Measurements from ENCODE around the gene MRTFA. TPM values are rescaled to one million over a fixed set of nuclear protein-coding genes. Genes with fewer than 3 reads are reported as not detected.
"Not testable (repeated sequence)": the region's sequence is repeated elsewhere in the genome, so short reads cannot be mapped to it uniquely, and the experiment has no call there.

The MRTFA gene
- total RNA-seq, 6 donors from 2014 or later, result 47.9 to 178 (median 61.3) TPM

GRCh38 chr22:40633036-40633435 lies 3.5 kb downstream of the MRTFA start:
- Histone ChIP-seq H3K4me1 (peaks cover 32 to 63% (median 37%) of the 10 kb centered on the region in 4 donors), H3K9me3 (no peaks in the 10 kb centered on the region), H3K36me3 (no peaks in the 10 kb centered on the region), H3K27me3 (no peaks in the 10 kb centered on the region), H3K27ac (no peak overlapping the region), H3K4me3 (no peak overlapping the region)
- 93 to 95% methylated on average over 3 of the region's 3 CpGs for WGBS, 2 donors
- ATAC-seq (ENCODE audit: low FRiP score in 2 of 2) (no peak), DNase-seq (no peak)
- TF ChIP-seq, protein P1, sequence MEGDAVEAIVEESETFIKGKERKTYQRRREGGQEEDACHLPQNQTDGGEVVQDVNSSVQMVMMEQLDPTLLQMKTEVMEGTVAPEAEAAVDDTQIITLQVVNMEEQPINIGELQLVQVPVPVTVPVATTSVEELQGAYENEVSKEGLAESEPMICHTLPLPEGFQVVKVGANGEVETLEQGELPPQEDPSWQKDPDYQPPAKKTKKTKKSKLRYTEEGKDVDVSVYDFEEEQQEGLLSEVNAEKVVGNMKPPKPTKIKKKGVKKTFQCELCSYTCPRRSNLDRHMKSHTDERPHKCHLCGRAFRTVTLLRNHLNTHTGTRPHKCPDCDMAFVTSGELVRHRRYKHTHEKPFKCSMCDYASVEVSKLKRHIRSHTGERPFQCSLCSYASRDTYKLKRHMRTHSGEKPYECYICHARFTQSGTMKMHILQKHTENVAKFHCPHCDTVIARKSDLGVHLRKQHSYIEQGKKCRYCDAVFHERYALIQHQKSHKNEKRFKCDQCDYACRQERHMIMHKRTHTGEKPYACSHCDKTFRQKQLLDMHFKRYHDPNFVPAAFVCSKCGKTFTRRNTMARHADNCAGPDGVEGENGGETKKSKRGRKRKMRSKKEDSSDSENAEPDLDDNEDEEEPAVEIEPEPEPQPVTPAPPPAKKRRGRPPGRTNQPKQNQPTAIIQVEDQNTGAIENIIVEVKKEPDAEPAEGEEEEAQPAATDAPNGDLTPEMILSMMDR (IDR thresholded peaks at IDR 0.05), result no peak
- no peak for TF ChIP-seq POLR2A (IDR thresholded peaks at IDR 0.05)
- no peak for TF ChIP-seq EP300 (IDR thresholded peaks at IDR 0.05)
- no peak for TF ChIP-seq POLR2AphosphoS5 (IDR thresholded peaks at IDR 0.05)

DNA sequence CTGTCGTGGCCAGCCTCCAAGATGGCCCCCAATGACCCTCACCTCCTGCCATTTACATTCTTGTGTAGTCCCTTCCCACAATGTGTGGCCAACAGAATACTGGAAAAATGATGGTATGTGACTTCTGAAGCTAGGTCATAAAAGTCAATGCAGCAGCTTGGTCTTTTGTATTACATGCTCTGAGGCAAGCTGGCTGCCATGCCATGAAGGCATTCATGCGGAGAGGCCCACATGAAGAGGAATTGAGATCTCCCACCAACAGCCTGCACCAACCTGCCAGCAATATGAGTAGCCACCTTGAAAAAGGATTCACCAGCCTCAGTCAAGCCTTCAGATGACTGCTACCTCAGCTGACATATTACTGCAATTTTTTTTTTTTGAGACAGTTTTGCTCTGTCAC lies 4.6 kb downstream of the MRTFA start:
- WGBS, 2 donors, result 95 to 100% methylated on average over 2 of the region's 2 CpGs
- Histone ChIP-seq H3K9me3 (no peaks in the 10 kb centered on the region), H3K36me3 (no peaks in the 10 kb centered on the region), H3K27me3 (no peaks in the 10 kb centered on the region), H3K4me3 (no peak overlapping the region), H3K4me1 (peaks cover 24 to 56% (median 39%) of the 10 kb centered on the region in 4 donors), H3K27ac (no peak overlapping the region)
- ATAC-seq (ENCODE audit: low FRiP score in 2 of 2) (no peak), DNase-seq (no peak)
- TF ChIP-seq, protein P1 (IDR thresholded peaks at IDR 0.05), result no peak
- TF ChIP-seq POLR2AphosphoS5 (IDR thresholded peaks at IDR 0.05), result no peak
- no peak for TF ChIP-seq POLR2A (IDR thresholded peaks at IDR 0.05)
- TF ChIP-seq EP300 (IDR thresholded peaks at IDR 0.05), result no peak

DNA sequence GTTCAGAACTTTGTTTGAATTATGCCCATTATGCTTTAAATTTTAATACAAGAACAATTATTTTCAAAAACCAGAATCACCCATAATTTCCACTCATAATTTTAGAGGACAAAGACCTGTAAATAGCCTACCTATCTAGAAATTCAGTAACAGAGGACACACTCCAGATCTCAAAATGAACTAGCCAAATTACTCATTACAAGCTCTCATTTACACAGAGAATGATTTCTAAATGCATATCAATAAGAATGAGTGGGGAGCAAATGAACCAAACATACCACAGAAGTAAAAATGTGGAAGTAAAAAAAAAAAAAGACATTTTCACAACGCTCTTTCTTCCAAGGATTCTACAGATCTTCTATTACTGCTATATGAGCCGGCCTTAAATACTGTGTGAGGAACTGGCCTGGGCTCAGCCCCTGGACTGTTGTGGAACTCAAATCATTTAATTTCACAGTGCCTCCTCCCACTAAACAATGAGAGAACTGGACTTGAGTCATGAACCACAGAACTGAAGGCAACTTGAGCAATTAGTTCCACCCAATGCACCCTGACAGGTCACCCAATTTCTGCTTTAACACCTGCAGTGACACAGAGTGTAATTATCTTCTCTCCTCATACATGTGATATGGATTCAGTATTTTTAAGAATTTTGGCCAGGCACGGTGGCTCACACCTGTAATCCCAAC lies 8.0 kb downstream of the MRTFA start:
- ATAC-seq (ENCODE audit: low FRiP score in 2 of 2) (peak in 1 of 2 donors; percentile 80), DNase-seq (no peak)
- Histone ChIP-seq H3K9me3 (no peaks in the 10 kb centered on the region), H3K36me3 (no peaks in the 10 kb centered on the region), H3K27me3 (no peaks in the 10 kb centered on the region), H3K4me1 (peaks cover 12 to 37% (median 21%) of the 10 kb centered on the region in 4 donors), H3K27ac (no peak overlapping the region), H3K4me3 (no peak overlapping the region)
- TF ChIP-seq POLR2A (IDR thresholded peaks at IDR 0.05), result no peak
- TF ChIP-seq POLR2AphosphoS5 (IDR thresholded peaks at IDR 0.05), result no peak
- WGBS, 2 donors, result 82 to 86% methylated on average over 3 of the region's 3 CpGs

- DNase-seq (no peak), ATAC-seq (ENCODE audit: low FRiP score in 2 of 2) (no peak)
- H3K9me3 ChIP-seq, result no peaks in the 10 kb centered on the region
- peaks cover 12 to 32% (median 21%) of the 10 kb centered on the region in 4 donors for H3K4me1 ChIP-seq
- no peaks in the 10 kb centered on the region for H3K27me3 ChIP-seq
- TF ChIP-seq POLR2A (IDR thresholded peaks at IDR 0.05) (no peak), EP300 (IDR thresholded peaks at IDR 0.05) (no peak), POLR2AphosphoS5 (IDR thresholded peaks at IDR 0.05) (no peak)
- TF ChIP-seq, protein P1 (IDR thresholded peaks at IDR 0.05), result no peak
- WGBS, 2 donors, result 81 to 85% methylated on average over 5 of the region's 5 CpGs
- no peak overlapping the region for H3K27ac ChIP-seq
- H3K4me3 ChIP-seq, result no peak overlapping the region
- no peaks in the 10 kb centered on the region for H3K36me3 ChIP-seq
These were observed 8.9 kb downstream of the MRTFA start for GRCh38 chr22:40627612-40628011.

- WGBS, 2 donors, result 78 to 90% methylated on average over 2 of the region's 2 CpGs
These were observed 9.7 kb downstream of the MRTFA start for GRCh38 chr22:40626851-40627250.

GRCh38 chr22:40625794-40626193 lies 10.7 kb downstream of the MRTFA start:
- peaks cover 4 to 24% (median 17%) of the 10 kb centered on the region in 4 donors for H3K4me1 ChIP-seq
- H3K4me3 ChIP-seq; H3K27me3 ChIP-seq; H3K27ac ChIP-seq; H3K9me3 ChIP-seq; H3K36me3 ChIP-seq; DNase-seq; ATAC-seq (ENCODE audit: low FRiP score in 2 of 2): not testable (repeated sequence)
- 95 to 98% methylated on average over 3 of the region's 3 CpGs for WGBS, 2 donors

More at GRCh38 chr22:40626851-40627250, 9.7 kb downstream of the MRTFA start:
- no peak for DNase-seq
- no peaks in the 10 kb centered on the region for H3K27me3 ChIP-seq
- no peaks in the 10 kb centered on the region for H3K9me3 ChIP-seq
- no peak for ATAC-seq (ENCODE audit: low FRiP score in 2 of 2)
- TF ChIP-seq, protein P1 (IDR thresholded peaks at IDR 0.05), result no peak
- TF ChIP-seq EP300 (IDR thresholded peaks at IDR 0.05) (no peak), POLR2A (IDR thresholded peaks at IDR 0.05) (no peak), POLR2AphosphoS5 (IDR thresholded peaks at IDR 0.05) (no peak)
- H3K36me3 ChIP-seq, result no peaks in the 10 kb centered on the region
- no peak overlapping the region for H3K27ac ChIP-seq
- no peak overlapping the region for H3K4me3 ChIP-seq
- peaks cover 7 to 25% (median 19%) of the 10 kb centered on the region in 4 donors for H3K4me1 ChIP-seq

GRCh38 chr22:40625281-40625680 lies 11.2 kb downstream of the MRTFA start:
- not testable (repeated sequence) for ATAC-seq (ENCODE audit: low FRiP score in 2 of 2); H3K27ac ChIP-seq; H3K36me3 ChIP-seq; H3K27me3 ChIP-seq; H3K4me3 ChIP-seq; DNase-seq; H3K9me3 ChIP-seq
- 93 to 100% methylated on average over 3 of the region's 3 CpGs for WGBS, 2 donors
- peaks cover 4 to 22% (median 17%) of the 10 kb centered on the region in 4 donors for H3K4me1 ChIP-seq
